ENCODE results near the gene MARCHF3.

The MARCHF3 gene

DNA sequence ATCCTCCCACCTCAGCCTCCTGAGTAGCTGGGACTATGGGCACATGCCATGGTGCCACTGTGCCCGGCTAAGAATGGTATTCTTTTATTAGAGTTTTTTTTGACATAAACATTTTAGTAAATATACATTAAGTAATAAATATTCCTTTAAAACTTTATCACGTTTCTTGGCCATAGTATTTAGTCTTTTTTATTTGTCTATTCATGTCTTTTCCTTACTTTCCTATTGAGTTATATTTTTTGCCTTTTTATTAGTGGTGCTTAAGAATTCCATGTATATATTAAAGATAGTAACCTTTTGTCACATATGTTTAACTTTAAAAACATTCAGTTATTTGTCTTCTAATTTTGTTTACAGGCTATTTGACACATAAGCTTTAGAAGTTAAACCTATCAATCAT is 73.4 kb downstream of the MARCHF3 start:
- Histone ChIP-seq H2BK5ac (ENCODE audit: low read depth, low read length, poor library complexity) (no peak overlapping the region), H3K9ac (ENCODE audit: low read length) (no peak overlapping the region), H3K27me3 (ENCODE audit: insufficient read depth, low read length) (no peaks in the 10 kb centered on the region), H3K9me3 (ENCODE audit: insufficient read depth, low read depth, low read length) (no peaks in the 10 kb centered on the region), H3K27ac (ENCODE audit: low read depth, low read length) (no peak overlapping the region), H3K18ac (ENCODE audit: low read length) (no peak overlapping the region), H3K4me3 (ENCODE audit: low read depth, low read length) (no peak overlapping the region), H3K79me2 (ENCODE audit: control insufficient read depth, insufficient read depth, low read length, poor library complexity) (no peaks in the 10 kb centered on the region), H2BK120ac (ENCODE audit: insufficient read depth, low read length, poor library complexity) (no peak overlapping the region), H2BK12ac (ENCODE audit: low read length) (no peak overlapping the region), H4K8ac (ENCODE audit: low read depth, low read length) (no peak overlapping the region), H3K14ac (ENCODE audit: low read length) (no peak overlapping the region), H3K23ac (ENCODE audit: low read length) (no peak overlapping the region), H2AK5ac (ENCODE audit: low read length) (no peak overlapping the region), H3K79me1 (ENCODE audit: low read length) (no peaks in the 10 kb centered on the region), H3K36me3 (ENCODE audit: control insufficient read depth in 1 of 2, insufficient read depth in 2 of 2, low read length in 2 of 2) (no peaks in the 10 kb centered on the region), H3K4ac (ENCODE audit: low read depth, low read length) (no peak overlapping the region), H4K12ac (ENCODE audit: low read depth, low read length) (no peak overlapping the region), H2AFZ (ENCODE audit: insufficient read depth, low read length, poor library complexity) (no peak overlapping the region), H4K91ac (ENCODE audit: low read depth, low read length) (no peak overlapping the region), H3K4me2 (ENCODE audit: low read length) (no peak overlapping the region), H3K4me1 (ENCODE audit: control insufficient read depth in 1 of 2, insufficient read depth in 2 of 2, low read length in 2 of 2) (no peaks in the 10 kb centered on the region)
- no CpG with 5 or more reads among the region's 2 CpGs for WGBS (ENCODE audit: extremely low coverage, insufficient coverage, insufficient read length)
- DNase-seq = no peak

DNA sequence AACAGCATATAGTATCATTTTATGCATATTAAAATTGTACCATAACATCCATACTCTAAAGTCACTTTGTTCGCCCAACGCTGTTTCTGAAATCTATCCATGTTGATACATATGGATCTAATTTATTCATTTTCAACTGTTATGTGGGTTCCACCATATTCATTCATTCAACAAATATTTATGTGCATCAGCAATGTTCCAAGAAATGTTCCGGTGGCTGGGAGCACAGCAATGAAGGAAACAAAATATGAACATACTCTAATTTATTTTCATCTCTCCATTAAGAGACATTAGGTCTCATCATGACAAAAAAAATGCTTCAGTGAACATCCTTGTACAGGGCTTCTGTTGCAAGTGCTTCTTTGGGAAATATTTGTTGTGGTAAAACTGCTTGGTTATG is 75.4 kb downstream of the MARCHF3 start:
- Histone ChIP-seq H3K79me2 (ENCODE audit: control insufficient read depth, insufficient read depth, low read length, poor library complexity) (no peaks in the 10 kb centered on the region), H3K9ac (ENCODE audit: low read length) (no peak overlapping the region), H3K27me3 (ENCODE audit: insufficient read depth, low read length) (no peaks in the 10 kb centered on the region), H3K4ac (ENCODE audit: low read depth, low read length) (no peak overlapping the region), H3K79me1 (ENCODE audit: low read length) (no peaks in the 10 kb centered on the region), H4K91ac (ENCODE audit: low read depth, low read length) (no peak overlapping the region), H4K8ac (ENCODE audit: low read depth, low read length) (no peak overlapping the region), H4K12ac (ENCODE audit: low read depth, low read length) (no peak overlapping the region), H3K4me3 (ENCODE audit: low read depth, low read length) (no peak overlapping the region), H3K4me2 (ENCODE audit: low read length) (no peak overlapping the region), H2AK5ac (ENCODE audit: low read length) (no peak overlapping the region), H3K18ac (ENCODE audit: low read length) (no peak overlapping the region), H3K23ac (ENCODE audit: low read length) (no peak overlapping the region), H3K4me1 (ENCODE audit: control insufficient read depth in 1 of 2, insufficient read depth in 2 of 2, low read length in 2 of 2) (no peaks in the 10 kb centered on the region), H3K27ac (ENCODE audit: low read depth, low read length) (no peak overlapping the region), H3K9me3 (ENCODE audit: insufficient read depth, low read depth, low read length) (no peaks in the 10 kb centered on the region), H2BK120ac (ENCODE audit: insufficient read depth, low read length, poor library complexity) (no peak overlapping the region), H3K14ac (ENCODE audit: low read length) (no peak overlapping the region), H2BK12ac (ENCODE audit: low read length) (no peak overlapping the region), H2BK5ac (ENCODE audit: low read depth, low read length, poor library complexity) (no peak overlapping the region), H2AFZ (ENCODE audit: insufficient read depth, low read length, poor library complexity) (no peak overlapping the region), H3K36me3 (ENCODE audit: control insufficient read depth in 1 of 2, insufficient read depth in 2 of 2, low read length in 2 of 2) (no peaks in the 10 kb centered on the region)
- no peak for DNase-seq
- no CpG with 5 or more reads among the region's 3 CpGs for WGBS (ENCODE audit: extremely low coverage, insufficient coverage, insufficient read length)

DNA sequence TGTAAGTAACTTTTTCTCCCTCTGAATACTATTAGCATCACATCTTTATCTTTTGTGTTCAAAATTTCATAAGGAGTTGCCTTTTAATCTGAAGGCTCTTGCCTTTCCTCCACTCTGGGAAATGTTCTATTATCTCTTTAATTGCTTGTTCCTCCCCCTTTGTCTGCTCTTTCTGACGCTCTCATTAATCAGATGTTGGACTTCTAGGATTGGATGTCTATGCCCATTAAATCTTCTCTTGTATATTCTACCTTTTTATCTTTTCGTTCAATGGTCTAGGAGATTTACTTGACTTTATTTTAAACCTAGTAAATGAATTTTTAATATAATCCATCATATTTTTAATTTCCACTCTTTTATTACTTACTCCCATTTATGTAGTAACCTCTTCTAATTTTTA is 76.7 kb downstream of the MARCHF3 start:
- H4K91ac ChIP-seq (ENCODE audit: low read depth, low read length) = no peak overlapping the region
- no peaks in the 10 kb centered on the region for H3K9me3 ChIP-seq (ENCODE audit: insufficient read depth, low read depth, low read length)
- DNase-seq = no peak
- H3K4me3 ChIP-seq (ENCODE audit: low read depth, low read length) = no peak overlapping the region
- H4K8ac ChIP-seq (ENCODE audit: low read depth, low read length) = no peak overlapping the region
- no peak overlapping the region for H3K9ac ChIP-seq (ENCODE audit: low read length)
- no CpG with 5 or more reads among the region's 2 CpGs for WGBS (ENCODE audit: extremely low coverage, insufficient coverage, insufficient read length)
- no peak overlapping the region for H2BK12ac ChIP-seq (ENCODE audit: low read length)
- H3K4ac ChIP-seq (ENCODE audit: low read depth, low read length) = no peak overlapping the region
- H3K79me1 ChIP-seq (ENCODE audit: low read length) = no peaks in the 10 kb centered on the region
- no peak overlapping the region for H2BK120ac ChIP-seq (ENCODE audit: insufficient read depth, low read length, poor library complexity)
- no peak overlapping the region for H2AK5ac ChIP-seq (ENCODE audit: low read length)
- no peak overlapping the region for H3K4me2 ChIP-seq (ENCODE audit: low read length)
- H3K79me2 ChIP-seq (ENCODE audit: control insufficient read depth, insufficient read depth, low read length, poor library complexity) = no peaks in the 10 kb centered on the region
- no peak overlapping the region for H2BK5ac ChIP-seq (ENCODE audit: low read depth, low read length, poor library complexity)
- H3K14ac ChIP-seq (ENCODE audit: low read length) = no peak overlapping the region
- H3K36me3 ChIP-seq (ENCODE audit: control insufficient read depth in 1 of 2, insufficient read depth in 2 of 2, low read length in 2 of 2) = no peaks in the 10 kb centered on the region
- no peaks in the 10 kb centered on the region for H3K27me3 ChIP-seq (ENCODE audit: insufficient read depth, low read length)
- no peak overlapping the region for H3K23ac ChIP-seq (ENCODE audit: low read length)
- no peak overlapping the region for H4K12ac ChIP-seq (ENCODE audit: low read depth, low read length)
- no peaks in the 10 kb centered on the region for H3K4me1 ChIP-seq (ENCODE audit: control insufficient read depth in 1 of 2, insufficient read depth in 2 of 2, low read length in 2 of 2)
- H3K18ac ChIP-seq (ENCODE audit: low read length) = no peak overlapping the region
- H3K27ac ChIP-seq (ENCODE audit: low read depth, low read length) = no peak overlapping the region
- no peak overlapping the region for H2AFZ ChIP-seq (ENCODE audit: insufficient read depth, low read length, poor library complexity)

DNA sequence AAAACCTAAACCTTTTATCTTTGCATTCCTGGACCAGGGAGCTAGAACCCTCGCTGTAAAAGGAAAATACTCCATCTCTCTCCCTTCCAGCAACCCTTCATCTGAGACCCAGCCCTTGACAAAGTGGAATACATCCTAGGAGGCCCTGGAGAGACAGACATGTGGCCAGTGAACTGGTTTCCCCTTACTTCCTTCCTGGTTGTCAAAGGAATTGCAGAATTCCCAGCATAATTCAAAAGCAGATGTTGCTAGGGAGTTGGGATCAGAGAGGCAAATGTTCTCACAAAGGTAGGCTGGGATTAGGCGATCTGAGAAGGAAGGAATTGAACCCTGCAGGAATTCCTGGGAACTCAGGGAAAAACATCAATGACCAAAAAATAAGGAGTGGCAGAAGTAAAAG is 80.9 kb downstream of the MARCHF3 start:
- H3K9ac ChIP-seq (ENCODE audit: low read length) = no peak overlapping the region
- no peak overlapping the region for H3K4me3 ChIP-seq (ENCODE audit: low read depth, low read length)
- no peak overlapping the region for H4K12ac ChIP-seq (ENCODE audit: low read depth, low read length)
- no peaks in the 10 kb centered on the region for H3K36me3 ChIP-seq (ENCODE audit: control insufficient read depth in 1 of 2, insufficient read depth in 2 of 2, low read length in 2 of 2)
- no peak overlapping the region for H3K18ac ChIP-seq (ENCODE audit: low read length)
- H3K79me1 ChIP-seq (ENCODE audit: low read length) = no peaks in the 10 kb centered on the region
- no peaks in the 10 kb centered on the region for H3K4me1 ChIP-seq (ENCODE audit: control insufficient read depth in 1 of 2, insufficient read depth in 2 of 2, low read length in 2 of 2)
- DNase-seq = no peak
- no peaks in the 10 kb centered on the region for H3K9me3 ChIP-seq (ENCODE audit: insufficient read depth, low read depth, low read length)
- no peak overlapping the region for H3K4ac ChIP-seq (ENCODE audit: low read depth, low read length)
- H3K14ac ChIP-seq (ENCODE audit: low read length) = no peak overlapping the region
- no peak overlapping the region for H2BK5ac ChIP-seq (ENCODE audit: low read depth, low read length, poor library complexity)
- H2BK120ac ChIP-seq (ENCODE audit: insufficient read depth, low read length, poor library complexity) = no peak overlapping the region
- H2AK5ac ChIP-seq (ENCODE audit: low read length) = no peak overlapping the region
- H3K27me3 ChIP-seq (ENCODE audit: insufficient read depth, low read length) = no peaks in the 10 kb centered on the region
- H3K23ac ChIP-seq (ENCODE audit: low read length) = no peak overlapping the region
- H4K91ac ChIP-seq (ENCODE audit: low read depth, low read length) = no peak overlapping the region
- no peak overlapping the region for H2BK12ac ChIP-seq (ENCODE audit: low read length)
- H3K4me2 ChIP-seq (ENCODE audit: low read length) = no peak overlapping the region
- whole genome bisulfite sequencing (ENCODE audit: extremely low coverage, insufficient coverage, insufficient read length) = no CpG with 5 or more reads among the region's 2 CpGs
- H4K8ac ChIP-seq (ENCODE audit: low read depth, low read length) = no peak overlapping the region
- H2AFZ ChIP-seq (ENCODE audit: insufficient read depth, low read length, poor library complexity) = no peak overlapping the region
- H3K79me2 ChIP-seq (ENCODE audit: control insufficient read depth, insufficient read depth, low read length, poor library complexity) = no peaks in the 10 kb centered on the region
- H3K27ac ChIP-seq (ENCODE audit: low read depth, low read length) = no peak overlapping the region
